Esophagus (tissue), 2 donors: ENCODE measurements around the gene CTTN. TPM values are rescaled to one million over a fixed set of nuclear protein-coding genes. Genes with fewer than 3 reads are reported as not detected.

Experiments
- H3K27ac ChIP-seq, 2 donors: one replicate each; pipeline ENCODE4 v1.5.1; 2013; ENCODE audit warnings: low read depth in 2 of 2, mild to moderate bottlenecking in 2 of 2, inconsistent platforms in 1 of 2, low read length in 1 of 2, moderate library complexity in 1 of 2
- H3K27me3 ChIP-seq, 2 donors: one replicate each; pipeline ENCODE4 v1.6.1; 2013; ENCODE audit warnings: low read length in 2 of 2, control low read depth in 1 of 2, mild to moderate bottlenecking in 1 of 2; ENCODE audit not compliant: insufficient read depth in 2 of 2, control insufficient read depth in 1 of 2
- H3K36me3 ChIP-seq, 2 donors: one replicate each; pipeline ENCODE4 v1.6.1; 2013; ENCODE audit warnings: low read length in 1 of 2; ENCODE audit not compliant: control insufficient read depth in 2 of 2, insufficient read depth in 2 of 2
- H3K4me1 ChIP-seq, 2 donors: one replicate each; pipeline ENCODE4 v1.6.1; 2013; ENCODE audit warnings: low read length in 1 of 2; ENCODE audit not compliant: control insufficient read depth in 2 of 2, insufficient read depth in 2 of 2
- H3K4me3 ChIP-seq, 2 donors: one replicate each; pipeline ENCODE4 v1.5.1; 2013; ENCODE audit warnings: low read length in 2 of 2, mild to moderate bottlenecking in 2 of 2, low read depth in 1 of 2, moderate library complexity in 1 of 2
- H3K9me3 ChIP-seq, 2 donors: one replicate each; pipeline ENCODE4 v1.6.1; 2013; ENCODE audit warnings: mild to moderate bottlenecking in 2 of 2, low read depth in 1 of 2, low read length in 1 of 2, moderate library complexity in 1 of 2; ENCODE audit not compliant: control insufficient read depth in 2 of 2, insufficient read depth in 1 of 2
- WGBS, 2 donors: extraction: QIAGEN DNeasy Blood & Tissue Kit; methylation state at CpG; one replicate each; pipeline ENCODE4 v1.1.7; 2013; 5-methylcytosine and 5-hydroxymethylcytosine counted together
- polyA plus RNA-seq, 2 donors: library from polyadenylated mRNA; stranded (reverse); fragments of 200-250 nt; gene quantifications; one replicate each; pipeline ENCODE4 v1.2.3, GENCODE V29; 2013
- donor health status: healthy with polysubstance abuse.
- donor health status: Bipolar disorder and iron deficiency.

CTTN gene
- polyA plus RNA-seq, 2 donors = 111 to 121 TPM

DNA sequence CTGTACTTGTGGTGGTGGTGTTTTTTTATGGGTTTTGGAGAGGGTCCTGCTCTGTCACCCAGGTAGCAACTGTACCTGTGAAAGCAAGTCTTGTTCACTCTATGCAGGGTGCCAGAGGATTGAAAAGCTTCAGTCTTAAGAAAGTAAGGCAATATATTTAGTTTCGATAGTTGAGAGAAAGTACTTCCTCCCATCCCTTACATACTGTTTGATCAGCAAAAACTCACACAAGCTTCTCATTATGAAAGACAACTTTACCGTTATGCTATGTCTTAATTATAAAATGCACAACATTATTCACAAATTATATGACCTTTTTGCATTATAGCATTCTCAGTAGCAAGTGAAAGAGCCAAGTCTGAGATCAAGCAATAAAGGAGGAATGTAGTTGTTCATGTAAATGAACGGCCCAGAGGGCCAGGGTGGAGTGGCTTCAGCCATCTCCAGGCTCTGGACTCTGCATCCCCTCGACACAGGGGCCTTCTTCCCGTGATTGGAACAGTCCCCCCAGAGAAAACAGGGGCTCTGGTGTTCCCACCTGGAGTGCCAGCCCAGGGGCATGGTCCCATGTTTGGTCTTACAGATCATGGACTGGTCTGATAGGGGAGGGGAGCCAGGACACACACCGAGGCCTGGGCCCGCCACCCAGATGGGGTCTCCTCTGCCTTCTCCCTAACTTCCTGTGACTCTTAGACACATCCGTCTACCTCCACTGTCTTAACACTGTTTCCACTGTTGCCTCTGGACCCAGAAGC, 38.7 kb upstream of the CTTN start:
- Histone ChIP-seq H3K27ac (no peak overlapping the region), H3K4me3 (no peak overlapping the region), H3K9me3 (no peaks in the 10 kb centered on the region), H3K27me3 (no peaks in the 10 kb centered on the region), H3K36me3 (peaks cover 8 to 25% of the 10 kb centered on the region in 2 donors), H3K4me1 (peaks cover 0 to 2% of the 10 kb centered on the region in 2 donors)
- 93 to 94% methylated on average over 8 of the region's 8 CpGs for WGBS, 2 donors

DNA sequence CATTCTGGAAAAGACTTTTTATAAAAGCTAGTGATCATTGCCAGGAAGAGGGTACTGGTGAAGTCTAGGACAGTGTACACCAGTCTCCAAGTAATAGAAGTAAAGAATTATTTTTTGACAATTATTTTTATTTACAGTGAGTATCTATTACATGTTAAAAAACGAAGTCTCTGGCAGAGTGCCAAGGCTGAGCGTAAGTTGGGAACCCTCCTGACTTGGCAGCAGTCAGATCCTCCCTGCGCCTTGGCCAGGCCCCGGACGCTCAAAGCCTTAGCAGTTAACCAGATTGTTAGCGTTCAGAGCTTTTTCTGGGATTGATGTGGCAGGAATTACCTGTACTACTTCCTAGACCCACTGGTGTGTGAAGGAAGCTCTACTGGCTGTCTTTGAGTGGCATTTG, 38.1 kb upstream of the CTTN start:
- Histone ChIP-seq H3K4me1 (peaks cover 0 to 3% of the 10 kb centered on the region in 2 donors), H3K9me3 (no peaks in the 10 kb centered on the region), H3K36me3 (peaks cover 8 to 25% of the 10 kb centered on the region in 2 donors), H3K27ac (no peak overlapping the region), H3K4me3 (no peak overlapping the region), H3K27me3 (no peaks in the 10 kb centered on the region)
- 76 to 81% methylated on average over 6 of the region's 6 CpGs for WGBS, 2 donors

DNA sequence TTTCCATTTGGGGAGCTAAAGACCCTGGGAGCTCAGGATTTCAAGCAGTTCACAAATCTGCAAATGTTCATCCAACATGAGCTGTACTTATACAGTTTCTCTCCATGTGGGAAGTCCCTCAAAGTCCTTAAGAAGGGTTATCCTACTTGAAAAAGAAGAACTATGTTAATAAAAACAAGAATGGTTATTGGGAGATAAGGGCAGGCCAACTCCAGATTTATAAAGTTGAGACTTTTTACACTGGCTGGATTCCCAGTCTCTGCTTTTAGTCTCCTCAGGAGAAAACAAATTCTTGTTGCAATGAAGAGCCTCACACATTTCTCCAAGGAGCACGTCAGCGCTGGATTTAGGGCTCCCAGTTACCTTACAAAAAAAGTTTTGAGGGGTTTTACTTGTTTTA, 34.2 kb upstream of the CTTN start:
- H3K9me3 ChIP-seq = no peaks in the 10 kb centered on the region
- H3K36me3 ChIP-seq = peaks cover 6 to 8% of the 10 kb centered on the region in 2 donors
- peaks cover 0 to 3% of the 10 kb centered on the region in 2 donors for H3K4me1 ChIP-seq
- no peak overlapping the region for H3K4me3 ChIP-seq
- 82 to 83% methylated on average over 2 of the region's 2 CpGs for WGBS, 2 donors
- no peaks in the 10 kb centered on the region for H3K27me3 ChIP-seq
- no peak overlapping the region for H3K27ac ChIP-seq

DNA sequence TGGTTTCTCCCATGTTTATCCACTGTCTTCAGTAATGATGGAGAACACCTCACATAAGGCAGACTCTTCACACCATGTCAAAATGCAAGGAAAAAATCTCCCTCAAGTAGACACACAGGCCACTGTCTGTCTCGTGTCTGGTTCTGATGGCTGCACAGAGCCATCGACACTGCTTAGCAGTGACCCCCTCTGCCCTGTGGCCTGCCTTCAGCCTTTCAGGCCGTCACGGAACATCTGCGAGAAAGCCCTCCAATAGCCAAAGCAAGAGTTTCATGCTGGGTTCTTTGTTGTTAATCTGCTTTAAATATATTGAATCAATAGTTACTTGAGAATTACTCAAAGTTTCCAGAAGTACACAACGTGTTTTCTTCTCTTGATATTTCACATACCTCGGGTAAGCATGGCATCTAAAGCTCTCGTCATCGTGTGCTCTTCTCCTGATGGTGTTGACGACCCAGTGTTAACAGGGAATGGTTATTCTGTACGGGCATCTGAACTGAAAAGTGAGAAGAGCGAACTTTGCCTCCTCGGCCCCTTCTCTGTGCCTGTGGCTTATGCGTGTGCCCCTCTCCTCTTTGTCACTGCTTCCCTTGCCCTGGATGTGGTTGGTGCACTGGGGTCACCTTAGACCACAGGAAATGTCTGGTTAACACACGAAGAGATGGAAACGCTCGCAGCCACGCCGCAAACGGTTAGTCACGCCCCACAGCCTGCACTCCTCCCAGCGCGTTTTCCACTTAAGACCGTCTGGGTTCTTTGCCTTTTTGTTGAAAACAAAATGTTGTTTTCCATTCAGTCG, 33.4 kb upstream of the CTTN start:
- Histone ChIP-seq H3K9me3 (no peaks in the 10 kb centered on the region), H3K36me3 (peaks cover 3 to 8% of the 10 kb centered on the region in 2 donors), H3K4me1 (peaks cover 0 to 3% of the 10 kb centered on the region in 2 donors), H3K27ac (no peak overlapping the region), H3K27me3 (no peaks in the 10 kb centered on the region), H3K4me3 (no peak overlapping the region)
- WGBS, 2 donors = 75 to 81% methylated on average over 25 of the region's 25 CpGs

DNA sequence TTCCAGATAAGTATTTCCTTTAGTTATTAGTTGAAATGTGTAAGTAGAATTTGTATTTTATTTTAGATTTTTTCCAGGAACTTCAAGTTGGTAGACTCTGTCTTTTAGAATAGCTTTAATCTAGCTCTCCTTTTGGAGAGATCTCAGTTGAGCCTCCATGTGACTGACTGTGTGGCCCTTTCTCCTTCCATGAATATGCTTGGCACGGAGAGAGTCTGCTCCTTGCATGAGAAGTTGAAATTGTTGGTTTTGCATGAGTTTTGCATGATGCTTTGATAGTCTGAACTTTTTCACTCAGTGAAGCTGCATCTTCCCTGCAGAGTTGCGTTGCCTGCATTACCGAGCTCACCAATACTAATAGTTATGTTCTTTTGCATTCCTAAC, 32.8 kb upstream of the CTTN start:
- Histone ChIP-seq H3K27me3 (no peaks in the 10 kb centered on the region), H3K27ac (no peak overlapping the region), H3K4me1 (peaks cover 0 to 3% of the 10 kb centered on the region in 2 donors), H3K36me3 (peaks cover 2 to 8% of the 10 kb centered on the region in 2 donors), H3K9me3 (no peaks in the 10 kb centered on the region), H3K4me3 (no peak overlapping the region)
- WGBS, 2 donors = 86 to 87% methylated on average over 3 of the region's 3 CpGs

DNA sequence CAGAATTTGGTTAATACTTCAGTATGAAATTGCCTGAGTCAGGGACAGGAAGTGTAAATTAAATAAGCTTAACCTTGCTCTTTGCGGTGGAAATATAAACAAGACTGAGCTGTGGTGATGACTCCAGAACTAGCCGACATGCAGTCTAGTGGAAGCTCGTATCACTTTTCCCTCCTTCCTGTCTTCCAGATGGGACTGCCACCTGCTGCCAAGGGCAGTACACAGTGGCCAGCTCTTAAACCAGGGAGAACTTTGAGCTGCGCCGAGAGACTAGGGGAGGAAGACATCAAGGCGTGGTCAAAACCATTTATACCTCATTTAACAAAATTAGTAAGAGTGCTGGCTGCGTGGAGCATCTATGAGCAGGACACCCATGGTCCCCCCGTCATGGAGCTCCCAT, 31.3 kb upstream of the CTTN start:
- peaks cover 0 to 3% of the 10 kb centered on the region in 2 donors for H3K4me1 ChIP-seq
- 80 to 82% methylated on average over 8 of the region's 8 CpGs for WGBS, 2 donors
- no peak overlapping the region for H3K4me3 ChIP-seq
- H3K36me3 ChIP-seq = peaks cover 2 to 6% of the 10 kb centered on the region in 2 donors
- H3K27me3 ChIP-seq = no peaks in the 10 kb centered on the region
- H3K9me3 ChIP-seq = no peaks in the 10 kb centered on the region
- no peak overlapping the region for H3K27ac ChIP-seq

DNA sequence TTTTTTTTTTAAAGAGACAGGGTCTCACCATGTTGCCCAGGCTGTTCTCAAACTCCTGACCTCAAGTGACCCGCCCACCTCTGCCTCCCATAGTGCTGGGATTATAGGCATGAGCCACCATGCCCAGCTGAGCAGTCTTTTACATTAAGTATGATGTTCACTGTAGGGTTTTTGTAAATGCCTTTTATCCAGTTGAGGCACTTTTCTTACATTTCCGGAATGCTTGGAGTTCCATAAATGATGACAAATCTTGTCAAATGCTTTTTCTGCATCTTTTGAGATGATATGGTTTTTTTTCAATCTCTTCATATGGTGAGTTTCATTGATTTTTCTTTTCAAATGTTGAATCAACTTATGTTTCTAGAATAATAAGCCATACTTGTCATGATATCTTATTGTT, 29.4 kb upstream of the CTTN start:
- Histone ChIP-seq H3K9me3 (no peaks in the 10 kb centered on the region), H3K36me3 (peaks cover 7 to 9% of the 10 kb centered on the region in 2 donors), H3K4me1 (peaks cover 0 to 3% of the 10 kb centered on the region in 2 donors), H3K27me3 (no peaks in the 10 kb centered on the region), H3K27ac (no peak overlapping the region), H3K4me3 (no peak overlapping the region)
- WGBS, 2 donors = 93 to 95% methylated on average over 2 of the region's 2 CpGs

DNA sequence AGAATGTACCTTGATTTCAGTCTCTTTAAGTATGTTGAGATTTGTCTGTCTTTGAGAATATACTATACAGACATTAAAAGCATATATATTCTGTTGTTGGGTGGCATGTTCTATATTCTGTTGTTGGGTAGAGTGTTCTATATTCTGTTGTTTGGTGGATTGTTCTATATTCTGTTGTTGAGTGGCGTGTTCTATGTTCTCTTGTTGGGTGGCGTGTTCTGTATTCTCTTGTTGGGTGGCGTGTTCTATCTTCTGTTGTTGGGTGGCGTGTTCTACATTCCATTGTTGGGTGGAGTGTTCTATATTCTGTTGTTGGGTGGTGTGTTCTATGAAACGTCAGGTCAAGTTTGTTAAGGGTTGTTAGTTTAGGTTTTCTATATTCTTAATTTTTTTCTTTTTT, 27.1 kb upstream of the CTTN start:
- no peaks in the 10 kb centered on the region for H3K27me3 ChIP-seq
- 75 to 79% methylated on average over 5 of the region's 5 CpGs for WGBS, 2 donors
- no peaks in the 10 kb centered on the region for H3K9me3 ChIP-seq
- no peak overlapping the region for H3K4me3 ChIP-seq
- H3K36me3 ChIP-seq = peaks cover 8 to 9% of the 10 kb centered on the region in 2 donors
- H3K27ac ChIP-seq = no peak overlapping the region
- H3K4me1 ChIP-seq = no peaks in the 10 kb centered on the region

DNA sequence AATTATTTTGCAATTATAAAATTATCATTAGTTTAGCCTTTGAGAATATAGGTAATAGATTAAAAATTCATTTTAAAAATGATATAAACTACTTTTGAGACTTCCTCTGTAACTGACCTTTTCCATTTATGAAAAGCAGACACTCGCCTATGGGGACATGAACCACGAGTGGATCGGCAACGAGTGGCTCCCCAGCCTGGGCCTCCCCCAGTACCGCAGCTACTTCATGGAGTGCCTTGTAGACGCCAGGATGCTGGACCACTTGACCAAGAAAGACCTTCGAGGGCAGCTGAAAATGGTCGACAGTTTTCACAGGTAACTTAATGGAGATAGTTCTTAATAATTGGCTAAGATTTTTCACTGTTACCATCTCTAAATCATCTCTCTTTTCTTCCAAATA, 26.3 kb upstream of the CTTN start:
- 97 to 98% methylated on average over 8 of the region's 8 CpGs for WGBS, 2 donors
- Histone ChIP-seq H3K27ac (no peak overlapping the region), H3K9me3 (no peaks in the 10 kb centered on the region), H3K27me3 (no peaks in the 10 kb centered on the region), H3K4me3 (no peak overlapping the region), H3K36me3 (peaks cover 8 to 9% of the 10 kb centered on the region in 2 donors), H3K4me1 (no peaks in the 10 kb centered on the region)
